GM18951 (cell line): ENCODE data around the gene ZNF766.
A peak's percentile ranks its signal among the peaks of the same experiment; 100 is the strongest.

ENCODE experiments used
- POLR2A ChIP-seq: IDR thresholded peaks from 4 replicates; pipeline ENCODE4 v1.6.1; 2011; ENCODE audit warnings: mild to moderate bottlenecking; ENCODE audit not compliant: insufficient read length, insufficient read depth; ENCODE audit errors: extremely low read depth
- in situ Hi-C: fragments of 300-500 bp; cut with MboI; formaldehyde crosslinking; loops from one replicate; pipeline ENCODE4 v1.12.0; 2022; ENCODE audit warnings: low sequenced_read_pairs, mixed read lengths, inconsistent platforms; ENCODE audit not compliant: unreplicated experiment

The ZNF766 gene

DNA sequence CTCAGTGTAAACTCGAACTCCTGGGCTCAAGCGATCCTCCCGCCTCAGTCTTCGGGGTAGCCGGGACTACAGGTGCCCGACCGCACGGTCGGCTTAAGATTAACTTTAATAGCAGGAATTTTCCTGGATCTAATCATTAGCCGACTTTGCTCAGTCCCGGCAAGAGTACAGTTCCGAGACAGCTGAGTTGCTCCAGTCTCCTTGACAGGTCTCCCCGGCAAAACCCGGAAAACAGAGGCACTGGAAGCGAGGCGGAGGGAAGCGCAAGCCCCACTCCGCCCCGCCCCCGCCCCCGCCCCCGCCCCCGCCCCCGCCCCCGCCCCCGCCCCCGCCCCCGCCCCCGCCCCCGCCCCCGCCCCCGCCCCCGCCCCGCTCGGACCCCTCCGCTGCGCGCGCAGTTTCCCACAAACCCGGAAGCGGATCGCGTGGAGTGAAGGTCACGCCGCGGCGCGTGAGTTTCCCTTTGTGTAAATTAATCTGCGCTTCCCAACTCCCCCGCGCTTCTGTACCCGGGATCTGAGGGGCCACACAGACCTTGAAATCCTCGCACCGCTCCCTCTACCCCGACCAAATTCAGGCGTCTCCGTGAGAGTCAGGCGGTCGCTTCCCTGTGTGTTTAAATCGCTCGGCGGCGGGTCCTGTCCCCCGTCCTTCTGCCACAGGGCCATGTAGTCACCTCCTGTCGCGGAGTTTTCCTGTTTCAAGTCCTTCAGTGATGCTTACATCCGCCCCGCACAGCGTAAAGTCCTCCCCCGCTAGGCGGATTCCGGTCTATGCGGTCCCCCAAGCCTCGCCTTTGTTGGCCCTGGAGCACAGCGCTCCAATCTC is 27.6 kb downstream of the ZNF766 start, which contains the start of gene ZNF480:
Gene ZNF480, plus strand, starts transcription at position 397 of the 828 bp plus-strand sequence. CDS start 3,244 bp downstream, outside the sequence.
- in situ Hi-C loops = no loop called here
- peak; percentile 81 for TF ChIP-seq POLR2A

DNA sequence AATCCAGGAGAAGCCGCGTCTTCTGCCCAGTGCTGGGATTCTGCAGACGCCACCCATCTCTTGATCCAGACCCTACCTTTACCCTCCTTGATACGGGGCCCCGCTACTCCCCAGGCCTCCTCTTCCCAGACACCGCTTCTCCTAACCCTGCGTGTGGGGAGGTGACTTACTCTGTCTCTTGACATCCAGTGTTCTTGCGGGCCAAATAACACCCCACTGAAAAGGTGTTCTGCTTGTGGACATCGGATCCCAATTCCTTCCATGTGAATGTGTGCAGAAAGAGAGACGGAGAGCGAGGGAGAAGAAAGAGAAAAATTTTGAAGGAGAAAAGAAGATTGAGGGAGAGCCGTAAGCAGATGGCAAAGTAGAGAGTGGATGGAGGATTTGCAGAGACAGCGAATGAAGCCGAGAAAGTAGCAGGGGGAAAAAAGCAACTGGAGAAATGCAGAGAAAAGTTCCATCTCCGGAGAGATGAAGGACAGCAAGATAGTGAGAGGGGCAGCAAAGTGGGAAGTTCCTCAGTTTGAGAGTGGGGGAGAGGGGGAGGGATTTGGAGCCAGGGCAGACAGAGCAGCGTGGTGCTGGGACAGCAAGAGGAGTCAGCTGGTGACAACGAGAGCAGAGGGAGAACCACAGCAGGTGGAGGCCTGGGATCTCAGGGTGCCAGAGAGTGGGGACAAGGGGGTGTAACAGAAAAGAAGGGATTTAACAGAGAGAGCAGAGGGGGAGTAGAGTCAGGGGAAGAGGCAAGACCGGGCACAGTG is 28.4 kb downstream of the ZNF766 start:
- in situ Hi-C loops = no loop called here
- TF ChIP-seq POLR2A = no peak

GRCh38 chr19:52307275-52307674 is 37.9 kb downstream of the ZNF766 start:
- in situ Hi-C loops = no loop called here
- TF ChIP-seq POLR2A = no peak

GRCh38 chr19:52322429-52322828 is 53.0 kb downstream of the ZNF766 start:
- in situ Hi-C loops = no loop called here
- TF ChIP-seq POLR2A = no peak

- in situ Hi-C loops = loop anchor here (10.0 kb wide), 1 partner anchor 943 kb away; no protein-coding TSS in a partner anchor
- TF ChIP-seq POLR2A = no peak
Observed at GRCh38 chr19:52331757-52332156, 62.4 kb downstream of the ZNF766 start.

DNA sequence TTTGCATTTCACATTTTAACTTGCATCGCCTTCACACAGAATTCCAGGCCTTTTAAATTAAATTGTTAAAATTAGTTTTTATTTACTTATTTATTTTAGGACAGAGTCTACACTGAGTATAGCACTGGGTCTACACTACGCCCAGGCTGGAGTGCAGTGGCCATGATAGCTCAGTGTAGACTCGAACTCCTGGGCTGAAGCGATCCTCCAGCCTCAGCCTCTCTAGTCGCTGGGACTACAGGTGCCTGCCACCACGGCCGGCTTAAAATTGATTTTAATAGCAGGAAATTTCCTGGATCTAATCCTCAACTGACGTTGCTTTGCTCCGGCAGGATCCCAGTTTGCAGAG is 66.4 kb downstream of the ZNF766 start:
- in situ Hi-C loops = loop anchor here (10.0 kb wide), 1 partner anchor 939 kb away; no protein-coding TSS in a partner anchor
- no peak for TF ChIP-seq POLR2A

DNA sequence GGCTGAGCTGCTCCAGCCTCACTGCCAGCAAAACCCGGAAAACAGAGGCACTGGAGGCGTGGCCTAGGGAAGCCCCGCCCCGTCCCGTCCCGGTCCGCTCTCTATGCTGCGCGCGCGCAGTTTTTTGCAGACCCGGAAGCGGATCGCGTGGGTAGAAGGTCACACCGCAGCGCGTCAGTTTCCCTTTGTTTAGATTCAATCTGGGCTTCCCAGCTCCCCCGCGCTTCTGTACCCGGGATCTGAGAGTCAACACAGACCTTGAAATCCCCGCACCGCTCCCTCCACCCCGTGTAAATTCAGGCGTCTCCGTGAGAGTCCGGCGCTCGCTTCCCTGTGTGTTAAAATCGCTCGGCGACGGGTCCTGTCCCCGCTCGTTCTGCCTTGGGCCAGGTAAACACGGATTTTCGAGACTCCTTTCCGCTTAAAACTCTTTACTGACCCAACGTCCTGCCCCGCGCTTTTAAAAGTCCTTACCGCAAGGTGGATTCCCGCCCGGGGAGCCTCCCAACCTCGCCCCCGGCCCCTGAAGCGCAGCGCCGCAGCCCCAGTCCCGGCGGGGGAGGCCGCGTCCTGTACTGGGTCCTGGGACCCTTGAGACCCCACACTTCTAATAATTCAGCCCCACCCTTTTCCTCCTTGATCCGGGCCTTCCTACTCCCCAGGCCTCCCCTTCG is 66.9 kb downstream of the ZNF766 start, which contains the start of gene ZNF610:
Gene ZNF610, plus strand, starts transcription at position 127 of the 674 bp plus-strand sequence. CDS start 12,930 bp downstream, outside the sequence.
- in situ Hi-C loops = loop anchor here (10.0 kb wide), 1 partner anchor 939 kb away; no protein-coding TSS in a partner anchor
- peak; percentile 43 for TF ChIP-seq POLR2A

DNA sequence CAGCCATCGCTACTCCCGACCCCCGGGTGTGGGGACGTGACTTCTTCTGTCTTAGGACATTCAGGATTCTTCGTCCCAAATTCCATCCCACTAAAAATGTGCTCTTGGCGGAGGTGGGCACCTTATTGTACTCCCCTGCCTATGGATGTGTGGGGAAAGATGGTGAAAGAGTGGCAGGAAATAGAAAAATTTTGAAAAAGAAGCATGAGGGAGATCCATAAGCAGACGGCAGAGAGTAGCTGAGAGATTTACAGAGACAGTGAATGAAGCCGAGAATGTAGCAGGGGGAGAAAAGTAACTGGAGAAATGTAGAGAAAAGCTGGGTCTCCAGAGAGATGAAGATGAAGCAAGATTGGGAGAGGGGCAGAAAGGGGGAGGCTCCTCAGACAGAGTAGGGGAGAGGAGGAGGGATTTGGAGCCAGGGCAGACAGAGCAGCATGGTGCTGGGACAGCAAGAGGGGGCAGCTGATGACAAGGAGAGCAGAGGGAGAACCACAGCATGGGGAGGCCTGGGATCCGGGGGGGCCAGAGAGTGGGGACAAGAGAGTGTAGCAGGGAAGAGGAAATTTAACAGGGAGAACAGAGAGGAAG is 67.5 kb downstream of the ZNF766 start:
- in situ Hi-C loops = loop anchor here (10.0 kb wide), 1 partner anchor 938 kb away; no protein-coding TSS in a partner anchor
- no peak for TF ChIP-seq POLR2A

GRCh38 chr19:52339022-52339421 is 69.6 kb downstream of the ZNF766 start:
- in situ Hi-C loops = loop anchor here (10.0 kb wide), 1 partner anchor 936 kb away; no protein-coding TSS in a partner anchor

DNA sequence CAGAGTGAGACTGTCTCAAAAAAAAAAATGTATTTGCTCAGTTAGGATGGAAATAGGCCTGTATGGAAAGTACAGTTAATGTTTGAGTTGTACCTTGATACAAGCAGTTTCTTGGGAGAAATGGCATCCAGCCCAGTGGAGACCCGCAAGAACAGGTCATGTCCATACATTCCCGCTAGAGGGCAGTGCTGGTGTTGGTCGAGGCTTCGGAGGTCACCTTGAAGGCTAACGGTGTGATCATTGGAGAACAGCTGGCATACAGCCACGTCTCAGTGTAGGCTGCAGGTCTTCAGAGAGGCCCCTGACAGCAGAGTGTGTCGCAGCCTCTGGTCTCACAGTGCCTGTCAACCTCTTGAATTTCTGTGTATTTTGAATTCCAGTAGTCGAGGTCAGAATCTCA is 74.2 kb downstream of the ZNF766 start:
- in situ Hi-C loops = no loop called here

GRCh38 chr19:52345162-52345561 is 75.8 kb downstream of the ZNF766 start:
- in situ Hi-C loops = no loop called here
- no peak for TF ChIP-seq POLR2A

More for the DNA sequence above, 74.2 kb downstream of the ZNF766 start:
- TF ChIP-seq POLR2A = no peak
